ENCODE results near the gene USP40.

GRCh38 chr2:233441161-233442027, 125.2 kb downstream of the USP40 start:
- TF ChIP-seq CTCF (IDR thresholded peaks at IDR 0.05) (no peak), EZH2 (IDR thresholded peaks at IDR 0.05) (no peak)
